Activated naive CD4-positive, alpha-beta T cell treated with Interleukin-2 at 50 U/mL for 16 hours (primary cell): Measurements from ENCODE around the gene MYL6B.

ENCODE experiments used
- DNase-seq: peaks from one replicate; pipeline ENCODE4 v3.0.0-alpha.2; 2020

Gene MYL6B

GRCh38 chr12:56124133-56124532, 28.3 kb upstream of the MYL6B start:
- DNase-seq = no peak

GRCh38 chr12:56126732-56127239, 25.6 kb upstream of the MYL6B start:
- DNase-seq = no peak

- DNase-seq = no peak
Measured at GRCh38 chr12:56127485-56127887, 24.9 kb upstream of the MYL6B start.

- DNase-seq = peak; percentile 97
Measured at GRCh38 chr12:56127888-56128669, 24.3 kb upstream of the MYL6B start, which contains the start of gene ESYT1. Gene ESYT1 (plus strand): TSS chr12:56128267. CDS start chr12:56128320, 53 bp downstream.

GRCh38 chr12:56128670-56129205, 23.6 kb upstream of the MYL6B start:
- no peak for DNase-seq

GRCh38 chr12:56129206-56129941, 23.0 kb upstream of the MYL6B start:
- peak; percentile 71 for DNase-seq

- DNase-seq = no peak
Measured at GRCh38 chr12:56129942-56130495, 22.4 kb upstream of the MYL6B start.

GRCh38 chr12:56130876-56131275, 21.5 kb upstream of the MYL6B start:
- DNase-seq = no peak

- no peak for DNase-seq
Measured at GRCh38 chr12:56134897-56135296, 17.5 kb upstream of the MYL6B start.

- no peak for DNase-seq
Measured at GRCh38 chr12:56137853-56138571, 14.4 kb upstream of the MYL6B start.

- DNase-seq = no peak
Measured at GRCh38 chr12:56141946-56142784, 10.2 kb upstream of the MYL6B start.

- DNase-seq = no peak
Measured at GRCh38 chr12:56143217-56143616, 9.2 kb upstream of the MYL6B start.

- no peak for DNase-seq
Measured at GRCh38 chr12:56143870-56144269, 8.5 kb upstream of the MYL6B start.

GRCh38 chr12:56145217-56145616, 7.2 kb upstream of the MYL6B start:
- no peak for DNase-seq

GRCh38 chr12:56146492-56147460, 5.6 kb upstream of the MYL6B start:
- no peak for DNase-seq

GRCh38 chr12:56150563-56150962, 1.8 kb upstream of the MYL6B start:
- DNase-seq = no peak

- DNase-seq = peak; percentile 74
Measured at GRCh38 chr12:56151672-56152131, 685 bp upstream of the MYL6B start.

- DNase-seq = no peak
Measured at GRCh38 chr12:56152756-56153677, 630 bp downstream of the MYL6B start.

- DNase-seq = no peak
Measured at GRCh38 chr12:56153678-56154065, 1.3 kb downstream of the MYL6B start.
